Calu3 (cell line): ENCODE measurements around the gene IGSF6. TPM values are rescaled to one million over a fixed set of nuclear protein-coding genes. Genes with fewer than 3 reads are reported as not detected.
"Not testable (repeated sequence)": the region's sequence is repeated elsewhere in the genome, so short reads cannot be mapped to it uniquely, and the experiment has no call there.

Source experiments
- BruUV-seq: library from RNA; stranded (reverse); fragments of 400-500 nt; replicated peaks from 2 replicates; lab custom pipeline; 2021; lab: Mats Ljungman, UMichigan
- CTCF ChIA-PET: fragments of 300-600 bp; sonication (Branson Sonifier 250); formaldehyde crosslinking; loops from one replicate; lab custom pipeline; 2022; ENCODE audit warnings: antibody characterized with exemption; lab: Charles Lee
- DNase-seq: peaks from one replicate; pipeline ENCODE4 v3.0.0; 2022
- H3K27ac Mint-ChIP-seq: one replicate; pipeline ENCODE4 v1.8.0; 2022; ENCODE audit warnings: mixed read lengths; ENCODE audit not compliant: unreplicated experiment
- H3K27me3 Mint-ChIP-seq: one replicate; pipeline ENCODE4 v1.8.0; 2022; ENCODE audit warnings: mixed read lengths; ENCODE audit not compliant: unreplicated experiment
- H3K36me3 Mint-ChIP-seq: one replicate; pipeline ENCODE4 v1.8.0; 2022; ENCODE audit warnings: mild to moderate bottlenecking, moderate library complexity, mixed read lengths; ENCODE audit not compliant: insufficient read depth, unreplicated experiment
- H3K4me1 Mint-ChIP-seq: one replicate; pipeline ENCODE4 v1.8.0; 2022; ENCODE audit warnings: mild to moderate bottlenecking, low read depth, mixed read lengths; ENCODE audit not compliant: unreplicated experiment
- H3K4me3 Mint-ChIP-seq: one replicate; pipeline ENCODE4 v1.8.0; 2022; ENCODE audit warnings: mild to moderate bottlenecking, low read depth, moderate library complexity, mixed read lengths; ENCODE audit not compliant: unreplicated experiment
- H3K9me3 Mint-ChIP-seq: one replicate; pipeline ENCODE4 v1.8.0; 2022; ENCODE audit warnings: low read depth, mixed read lengths; ENCODE audit not compliant: unreplicated experiment
- intact Hi-C: fragments of 100-400 bp; cut with micrococcal nuclease; formaldehyde crosslinking; loops from one replicate; pipeline ENCODE4 v1.10.0; 2022; ENCODE audit not compliant: unreplicated experiment
- total RNA-seq: library from RNA; stranded (reverse); gene quantifications from 2 replicates; pipeline ENCODE4 v1.2.3, GENCODE V29; 2022
- TF ChIP-seq, protein P1 (sequence below): fragments of 200-600 bp; IDR thresholded peaks from one replicate; pipeline ENCODE4 v1.8.0; 2022; ENCODE audit warnings: antibody characterized with exemption; ENCODE audit not compliant: unreplicated experiment

The IGSF6 gene
- total RNA-seq, 1 experiment from 2014 or later: not detected

DNA sequence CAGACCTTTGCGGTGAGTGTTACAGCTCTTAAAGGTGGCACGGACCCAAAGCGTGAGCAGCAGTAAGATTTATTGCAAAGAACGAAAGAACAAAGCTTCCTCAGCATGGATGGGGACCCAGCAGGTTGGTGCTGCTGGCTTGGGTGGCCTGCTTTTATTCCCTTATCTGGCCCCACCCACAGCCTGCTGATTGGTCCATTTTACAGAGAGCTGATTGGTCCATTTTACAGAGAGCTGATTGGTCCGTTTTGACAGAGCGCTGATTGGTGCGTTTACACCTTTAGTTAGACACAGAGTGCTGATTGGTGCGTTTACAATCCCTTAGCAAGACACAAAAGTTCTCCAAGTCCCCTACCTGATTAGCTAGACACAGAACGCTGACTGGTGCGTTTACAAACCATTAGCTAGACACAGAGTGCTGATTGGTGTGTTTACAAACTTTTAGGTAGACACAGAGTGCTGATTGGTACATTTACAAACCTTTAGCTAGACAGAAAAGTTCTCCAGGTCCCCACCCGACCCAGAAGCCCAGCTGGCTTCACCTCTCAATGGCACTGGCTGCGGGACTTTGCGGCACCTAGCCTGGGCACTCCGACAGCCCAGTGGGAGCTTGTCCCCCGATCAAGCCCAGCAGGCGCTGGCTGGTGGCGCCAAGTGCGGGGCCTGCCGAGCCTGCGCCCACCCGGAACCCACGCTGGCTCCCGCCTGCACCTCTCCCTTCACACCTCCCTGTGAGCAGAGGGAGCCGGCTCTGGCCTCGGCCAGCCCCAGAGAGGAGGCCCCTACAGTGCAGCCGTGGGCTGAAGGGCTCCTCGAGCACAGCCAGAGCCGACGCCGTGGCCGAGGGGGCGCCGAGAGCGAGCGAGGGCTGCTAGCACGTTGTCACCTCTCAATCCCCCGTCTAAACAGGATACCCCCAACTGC lies 22.5 kb downstream of the IGSF6 start:
- H3K4me3 Mint-ChIP-seq, H3K9me3 Mint-ChIP-seq, H3K27me3 Mint-ChIP-seq, DNase-seq, CTCF ChIA-PET, BruUV-seq, intact Hi-C loops: not testable (repeated sequence)
- Mint-ChIP-seq H3K36me3 (peaks cover 39% of the 10 kb centered on the region), H3K4me1 (peaks cover 74% of the 10 kb centered on the region), H3K27ac (peak overlapping the region; percentile 27)

DNA sequence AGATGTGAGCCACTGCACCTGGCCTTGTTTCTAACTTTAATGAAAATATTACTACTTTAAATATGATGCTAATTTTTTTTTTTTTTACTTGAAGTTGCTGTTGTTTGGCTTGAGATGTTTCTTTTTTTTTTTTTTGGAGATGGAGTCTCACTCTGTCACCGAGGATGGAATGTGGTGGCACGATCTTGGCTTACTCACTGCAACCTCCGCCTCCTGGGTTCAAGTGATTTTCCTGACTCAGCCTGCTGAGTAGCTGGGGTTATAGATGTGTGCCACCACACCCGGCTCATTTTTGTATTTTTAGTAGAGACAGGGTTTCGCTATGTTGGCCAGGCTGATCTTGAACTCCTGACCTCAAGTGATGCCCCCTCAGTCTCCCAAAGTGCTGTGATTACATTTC lies 23.6 kb downstream of the IGSF6 start:
- intact Hi-C loops: no loop called here
- Mint-ChIP-seq H3K4me3 (no peak overlapping the region), H3K4me1 (peaks cover 74% of the 10 kb centered on the region), H3K27me3 (no peaks in the 10 kb centered on the region), H3K27ac (peak overlapping the region; percentile 27), H3K36me3 (peaks cover 49% of the 10 kb centered on the region), H3K9me3 (no peaks in the 10 kb centered on the region)
- CTCF ChIA-PET: no interaction called here
- no TSS peak for BruUV-seq
- TF ChIP-seq, protein P1, sequence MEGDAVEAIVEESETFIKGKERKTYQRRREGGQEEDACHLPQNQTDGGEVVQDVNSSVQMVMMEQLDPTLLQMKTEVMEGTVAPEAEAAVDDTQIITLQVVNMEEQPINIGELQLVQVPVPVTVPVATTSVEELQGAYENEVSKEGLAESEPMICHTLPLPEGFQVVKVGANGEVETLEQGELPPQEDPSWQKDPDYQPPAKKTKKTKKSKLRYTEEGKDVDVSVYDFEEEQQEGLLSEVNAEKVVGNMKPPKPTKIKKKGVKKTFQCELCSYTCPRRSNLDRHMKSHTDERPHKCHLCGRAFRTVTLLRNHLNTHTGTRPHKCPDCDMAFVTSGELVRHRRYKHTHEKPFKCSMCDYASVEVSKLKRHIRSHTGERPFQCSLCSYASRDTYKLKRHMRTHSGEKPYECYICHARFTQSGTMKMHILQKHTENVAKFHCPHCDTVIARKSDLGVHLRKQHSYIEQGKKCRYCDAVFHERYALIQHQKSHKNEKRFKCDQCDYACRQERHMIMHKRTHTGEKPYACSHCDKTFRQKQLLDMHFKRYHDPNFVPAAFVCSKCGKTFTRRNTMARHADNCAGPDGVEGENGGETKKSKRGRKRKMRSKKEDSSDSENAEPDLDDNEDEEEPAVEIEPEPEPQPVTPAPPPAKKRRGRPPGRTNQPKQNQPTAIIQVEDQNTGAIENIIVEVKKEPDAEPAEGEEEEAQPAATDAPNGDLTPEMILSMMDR: no peak
- DNase-seq: no peak

DNA sequence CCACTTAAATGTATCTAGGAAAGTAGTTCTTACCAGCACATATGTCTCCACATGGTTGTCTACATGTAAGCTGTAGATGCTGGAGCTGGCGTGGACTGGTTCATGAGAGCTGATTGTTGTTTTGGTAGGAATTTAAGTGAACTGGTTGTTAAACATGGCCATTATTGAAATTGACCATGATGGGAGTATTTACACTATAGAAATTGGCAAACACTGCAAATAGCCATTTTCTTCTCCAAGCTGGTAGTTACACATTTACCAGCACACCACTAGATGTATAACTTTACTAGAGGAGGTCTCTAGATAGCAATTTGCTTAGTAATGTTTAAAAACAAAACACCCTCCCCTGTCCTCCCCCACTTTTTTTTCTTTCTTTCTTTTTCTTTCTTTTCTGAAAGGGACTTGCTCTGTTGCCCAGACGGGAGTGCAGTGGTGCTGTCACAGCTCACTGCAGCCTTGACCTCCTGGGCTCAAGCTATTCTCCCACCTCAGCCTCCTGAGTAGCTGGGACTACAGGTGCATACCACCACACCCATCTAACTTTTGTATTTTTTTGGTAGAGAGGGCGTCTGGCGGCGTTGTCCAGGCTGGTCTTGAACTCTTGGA lies 24.2 kb downstream of the IGSF6 start:
- intact Hi-C loops: no loop called here
- no peak for DNase-seq
- Mint-ChIP-seq H3K36me3 (peaks cover 51% of the 10 kb centered on the region), H3K4me1 (peaks cover 71% of the 10 kb centered on the region), H3K27ac (no peak overlapping the region), H3K4me3 (no peak overlapping the region), H3K27me3 (no peaks in the 10 kb centered on the region), H3K9me3 (no peaks in the 10 kb centered on the region)
- CTCF ChIA-PET: no interaction called here
- BruUV-seq: no TSS peak
- TF ChIP-seq, protein P1: no peak

DNA sequence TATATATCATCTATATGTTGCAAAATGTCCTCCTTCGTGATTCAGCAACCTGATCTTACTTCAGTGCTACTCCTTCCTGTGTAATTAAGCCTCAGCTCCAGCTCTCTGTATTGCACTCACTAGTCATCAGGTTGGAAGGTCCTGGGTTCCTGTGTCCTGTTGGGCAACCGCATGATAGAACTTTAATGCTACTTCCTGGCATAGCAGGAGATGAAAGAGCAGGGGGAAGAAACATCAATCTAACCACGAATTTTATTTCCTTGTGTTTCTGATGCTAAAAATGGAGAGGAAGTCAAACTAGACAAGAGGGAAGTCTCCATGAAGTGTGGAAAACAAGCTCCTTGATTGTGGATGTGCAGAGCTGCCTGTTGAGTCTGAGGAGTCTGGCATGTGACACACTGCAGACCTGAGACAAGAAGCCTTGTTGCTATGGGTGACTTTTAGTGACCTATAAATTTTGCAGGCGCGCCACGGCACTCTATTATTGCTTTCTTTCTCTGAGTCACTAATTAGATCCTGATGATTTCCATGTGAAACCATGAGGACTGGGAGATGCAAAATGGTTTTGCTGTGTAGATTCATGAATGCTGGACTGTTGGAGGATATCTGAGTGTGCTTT lies 25.6 kb downstream of the IGSF6 start:
- H3K4me3 Mint-ChIP-seq: peak overlapping the region; percentile 39
- peaks cover 51% of the 10 kb centered on the region for H3K36me3 Mint-ChIP-seq
- DNase-seq: peak; percentile 63
- CTCF ChIA-PET: interaction anchor here (0.7 to 1.0 kb wide), 5 partner anchors 8 to 21 kb away, joined by 3 to 5 read pairs (median 3); no protein-coding TSS in a partner anchor
- intact Hi-C loops: loop anchor here (1.0 kb wide), 1 partner anchor 12 kb away; no protein-coding TSS in a partner anchor
- no peaks in the 10 kb centered on the region for H3K9me3 Mint-ChIP-seq
- H3K4me1 Mint-ChIP-seq: peaks cover 56% of the 10 kb centered on the region
- no peaks in the 10 kb centered on the region for H3K27me3 Mint-ChIP-seq
- TSS peak; percentile 8 for BruUV-seq
- TF ChIP-seq, protein P1: no peak
- peak overlapping the region; percentile 80 for H3K27ac Mint-ChIP-seq
